ENCODE data around the gene PSORS1C1. TPM values are rescaled to one million over a fixed set of nuclear protein-coding genes. Genes with fewer than 3 reads are reported as not detected.

The PSORS1C1 gene
- total RNA-seq, 4 donors from 2014 or later: 6.5 to 26.5 (median 22.0) TPM; not detected in 1

Small RNAs within 50 kb of the gene (small RNA-seq; reads per million reads assigned to genes)
- gene POLR2LP1 (0 reads per million in 2 donors), gene RNU6-1133P (0 reads per million in 2 donors)

Other genes starting within 250 kb of the PSORS1C1 start
- gene DDR1, start 230.3 kb upstream of the PSORS1C1 start, total RNA-seq: 100 to 1,000 TPM in 3 of 4 donors, 10 to 100 TPM in 1; 70.1 to 166 (median 143) TPM
- 10 to 100 TPM; 10.7 to 21.3 (median 17.0) TPM for gene GTF2H4, start 206.6 kb upstream of the PSORS1C1 start, total RNA-seq
- 10 to 100 TPM; 24.2 to 40.0 (median 31.1) TPM for gene VARS2, start 200.6 kb upstream of the PSORS1C1 start, total RNA-seq
- gene SFTA2, start 182.6 kb upstream of the PSORS1C1 start, total RNA-seq: not detected
- gene MUCL3, start 173.8 kb upstream of the PSORS1C1 start, total RNA-seq: under 1 TPM in 1 of 4 donors, not detected in 3; 0.18 TPM
- not detected for gene MUC21, start 131.1 kb upstream of the PSORS1C1 start, total RNA-seq
- gene MUC22, start 104.3 kb upstream of the PSORS1C1 start, total RNA-seq: not detected
- gene C6orf15, start 2.2 kb upstream of the PSORS1C1 start, total RNA-seq: not detected
- under 1 TPM in 1 of 4 donors, not detected in 3; 0.54 TPM for gene CDSN, start 5.6 kb downstream of the PSORS1C1 start, total RNA-seq
- not detected for gene PSORS1C2, start 24.3 kb downstream of the PSORS1C1 start, total RNA-seq
- gene CCHCR1, start 43.0 kb downstream of the PSORS1C1 start, total RNA-seq: 10 to 100 TPM; 28.3 to 86.6 (median 36.2) TPM
- 10 to 100 TPM in 1 of 4 donors, 1 to 10 TPM in 3; 4.0 to 28.9 (median 7.1) TPM for gene TCF19, start 43.8 kb downstream of the PSORS1C1 start, total RNA-seq
- 100 to 1,000 TPM in 1 of 4 donors, 10 to 100 TPM in 3; 14.9 to 121 (median 45.0) TPM for gene POU5F1, start 55.9 kb downstream of the PSORS1C1 start, total RNA-seq
- 1,000 to 10,000 TPM in 2 of 4 donors, 100 to 1,000 TPM in 2; 144 to 1,614 (median 839) TPM for gene HLA-C, start 157.3 kb downstream of the PSORS1C1 start, total RNA-seq
- gene HLA-B, start 242.4 kb downstream of the PSORS1C1 start, total RNA-seq: 1,000 to 10,000 TPM in 3 of 4 donors, 100 to 1,000 TPM in 1; 835 to 3,384 (median 2,517) TPM

Measured in Peyer's patch (tissue), 4 donors.